ENCODE results near the gene ARL8B.
"Not testable (repeated sequence)": the region's sequence is repeated elsewhere in the genome, so short reads cannot be mapped to it uniquely, and the experiment has no call there.

ARL8B gene

DNA sequence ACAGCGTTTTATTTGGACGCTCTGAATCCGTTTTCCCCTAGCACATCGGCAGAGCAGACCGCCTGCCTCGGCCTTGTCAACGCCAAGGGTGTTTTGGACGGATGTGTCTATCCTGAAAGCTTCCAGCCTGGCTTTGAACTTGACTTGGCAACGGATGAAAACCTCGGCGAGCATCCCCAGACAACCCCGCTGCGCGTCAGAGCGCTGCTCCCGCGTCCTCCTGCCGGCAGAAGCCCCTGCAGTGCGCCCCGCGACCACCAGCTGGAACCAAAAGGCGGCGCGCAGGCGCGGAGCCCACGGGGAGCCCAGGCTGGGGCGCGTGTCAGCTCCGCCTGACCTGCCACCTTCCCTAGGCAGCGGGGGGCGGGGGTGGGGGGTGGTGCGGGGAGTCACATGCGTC lies 26.2 kb upstream of the ARL8B start:
- no peak overlapping the region for H3K4me3 ChIP-seq (ENCODE audit: low read length)
- TF ChIP-seq, protein P1, sequence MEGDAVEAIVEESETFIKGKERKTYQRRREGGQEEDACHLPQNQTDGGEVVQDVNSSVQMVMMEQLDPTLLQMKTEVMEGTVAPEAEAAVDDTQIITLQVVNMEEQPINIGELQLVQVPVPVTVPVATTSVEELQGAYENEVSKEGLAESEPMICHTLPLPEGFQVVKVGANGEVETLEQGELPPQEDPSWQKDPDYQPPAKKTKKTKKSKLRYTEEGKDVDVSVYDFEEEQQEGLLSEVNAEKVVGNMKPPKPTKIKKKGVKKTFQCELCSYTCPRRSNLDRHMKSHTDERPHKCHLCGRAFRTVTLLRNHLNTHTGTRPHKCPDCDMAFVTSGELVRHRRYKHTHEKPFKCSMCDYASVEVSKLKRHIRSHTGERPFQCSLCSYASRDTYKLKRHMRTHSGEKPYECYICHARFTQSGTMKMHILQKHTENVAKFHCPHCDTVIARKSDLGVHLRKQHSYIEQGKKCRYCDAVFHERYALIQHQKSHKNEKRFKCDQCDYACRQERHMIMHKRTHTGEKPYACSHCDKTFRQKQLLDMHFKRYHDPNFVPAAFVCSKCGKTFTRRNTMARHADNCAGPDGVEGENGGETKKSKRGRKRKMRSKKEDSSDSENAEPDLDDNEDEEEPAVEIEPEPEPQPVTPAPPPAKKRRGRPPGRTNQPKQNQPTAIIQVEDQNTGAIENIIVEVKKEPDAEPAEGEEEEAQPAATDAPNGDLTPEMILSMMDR (IDR thresholded peaks at IDR 0.05; ENCODE audit: insufficient read depth, low read depth, low read length, missing control alignments) = no peak
- no peak for DNase-seq (ENCODE audit: low read depth)

DNA sequence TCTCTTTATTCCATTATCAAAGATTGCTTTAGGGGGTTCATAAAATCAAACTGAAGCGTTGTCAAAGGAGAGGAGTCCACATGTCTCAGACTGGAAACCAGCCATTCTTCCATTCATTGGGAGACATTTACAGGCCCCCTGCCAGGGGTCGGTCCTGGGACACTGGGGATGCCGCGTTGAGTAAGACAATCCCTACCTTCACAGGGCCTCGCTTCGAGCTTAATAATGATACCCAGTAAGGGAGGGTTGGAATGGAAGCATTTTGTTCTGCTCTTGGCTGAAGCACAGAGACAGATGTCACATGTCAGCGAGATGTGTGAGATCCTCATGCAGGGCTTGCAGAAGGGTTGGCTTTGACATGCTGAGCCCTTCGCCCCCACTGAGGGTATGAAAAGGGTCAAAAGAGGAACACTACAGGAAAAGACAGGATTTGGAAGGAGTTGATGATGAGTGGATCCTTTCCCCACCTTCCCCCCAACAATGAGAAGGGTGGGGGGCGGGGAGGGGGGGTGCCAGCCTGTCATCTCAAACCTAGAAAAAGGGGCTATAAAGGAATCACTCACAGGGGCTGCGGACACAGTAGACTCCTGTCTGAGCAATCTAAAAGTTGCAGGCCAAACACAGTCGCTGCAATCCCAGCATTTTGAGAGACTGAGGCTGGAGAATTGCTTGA lies 25.6 kb upstream of the ARL8B start:
- no peak overlapping the region for H3K4me3 ChIP-seq (ENCODE audit: low read length)
- no peak for DNase-seq (ENCODE audit: low read depth)

DNA sequence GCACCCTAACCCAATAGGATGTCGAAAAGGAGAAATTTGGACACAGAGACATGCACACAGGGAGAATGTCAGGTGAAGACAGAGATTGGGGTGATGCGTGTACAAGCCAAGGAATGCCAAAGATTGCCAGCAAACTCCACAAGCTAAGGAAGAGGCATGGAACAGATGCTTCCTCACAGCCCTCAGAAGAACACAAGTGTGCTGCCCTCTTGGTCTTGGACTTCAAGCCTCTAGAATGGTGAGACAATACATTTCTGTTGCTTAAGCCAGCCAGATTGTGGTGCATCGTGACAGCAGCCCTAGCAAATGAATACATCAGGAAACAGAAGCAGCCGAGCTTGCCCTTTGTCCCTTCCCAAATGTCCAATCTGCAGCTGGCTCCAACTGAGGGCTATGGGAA lies 23.7 kb upstream of the ARL8B start:
- TF ChIP-seq, protein P1 (IDR thresholded peaks at IDR 0.05; ENCODE audit: insufficient read depth, low read depth, low read length, missing control alignments) = no peak
- DNase-seq (ENCODE audit: low read depth) = no peak
- no peak overlapping the region for H3K4me3 ChIP-seq (ENCODE audit: low read length)

More for the DNA sequence above, 25.6 kb upstream of the ARL8B start:
- TF ChIP-seq, protein P1 (IDR thresholded peaks at IDR 0.05; ENCODE audit: insufficient read depth, low read depth, low read length, missing control alignments) = no peak

DNA sequence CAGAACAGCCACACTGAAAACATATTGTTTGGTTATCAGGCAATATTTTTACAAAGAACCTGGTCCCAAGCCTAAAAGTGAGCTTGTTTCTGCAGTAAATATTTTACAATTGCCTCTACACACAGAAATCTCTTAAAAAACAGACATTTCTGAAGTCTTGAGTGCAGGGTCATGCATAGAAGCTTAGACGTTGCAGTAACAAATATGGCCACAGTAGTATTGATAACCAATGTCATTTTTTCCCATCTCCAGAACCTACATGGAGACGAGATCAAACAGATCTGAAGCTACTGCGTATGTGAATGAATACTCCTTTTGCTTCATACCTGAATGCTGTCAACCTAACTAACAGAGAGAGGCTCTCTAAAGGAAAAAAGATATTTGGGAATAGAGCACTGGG lies 19.6 kb upstream of the ARL8B start:
- no peak overlapping the region for H3K4me3 ChIP-seq (ENCODE audit: low read length)
- TF ChIP-seq, protein P1 (IDR thresholded peaks at IDR 0.05; ENCODE audit: insufficient read depth, low read depth, low read length, missing control alignments) = no peak
- no peak for DNase-seq (ENCODE audit: low read depth)

DNA sequence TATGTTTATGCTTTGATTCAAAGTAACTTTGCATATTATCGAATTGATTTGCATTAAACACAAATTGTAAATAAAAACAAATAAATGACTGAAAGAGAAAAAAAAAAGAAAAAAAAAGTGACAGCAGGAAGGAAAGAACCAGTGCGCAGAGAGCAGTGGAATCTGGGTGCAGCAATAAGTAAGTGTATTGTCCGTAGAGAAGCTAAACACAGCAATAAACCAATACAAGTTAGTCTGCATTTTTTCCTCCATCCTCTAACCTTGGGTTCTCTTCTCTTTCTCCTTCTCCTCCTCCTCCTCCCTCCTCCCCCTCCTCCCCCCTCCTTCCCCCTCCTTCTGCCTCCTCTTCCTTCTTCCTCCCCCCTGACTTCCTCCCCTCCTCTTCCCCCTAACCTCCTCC lies 18.3 kb upstream of the ARL8B start:
- TF ChIP-seq, protein P1 (IDR thresholded peaks at IDR 0.05; ENCODE audit: insufficient read depth, low read depth, low read length, missing control alignments) = no peak

DNA sequence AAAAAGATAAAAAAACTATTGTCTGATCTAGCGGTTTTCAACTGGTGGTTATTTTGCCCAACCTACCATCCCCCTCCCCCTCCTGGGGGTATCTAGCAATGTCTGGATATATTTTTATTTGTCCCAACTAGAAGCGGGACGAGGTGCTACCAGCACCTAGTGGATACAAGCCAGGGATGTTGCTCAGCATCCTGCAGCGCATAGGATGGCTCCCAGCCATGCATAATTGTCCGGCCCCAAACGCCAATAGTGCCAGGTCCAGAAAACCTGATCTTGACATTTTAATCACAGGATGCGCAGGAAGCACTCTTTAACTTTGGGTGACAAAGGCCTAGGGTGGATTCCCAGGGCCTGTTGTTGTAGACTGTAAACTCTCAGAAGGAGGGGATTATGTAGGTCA lies 17.0 kb upstream of the ARL8B start:
- TF ChIP-seq, protein P1 (IDR thresholded peaks at IDR 0.05; ENCODE audit: insufficient read depth, low read depth, low read length, missing control alignments) = no peak
- DNase-seq (ENCODE audit: low read depth) = no peak
- no peak overlapping the region for H3K4me3 ChIP-seq (ENCODE audit: low read length)

More for the DNA sequence above, 18.3 kb upstream of the ARL8B start:
- DNase-seq (ENCODE audit: low read depth) = no peak
- no peak overlapping the region for H3K4me3 ChIP-seq (ENCODE audit: low read length)

DNA sequence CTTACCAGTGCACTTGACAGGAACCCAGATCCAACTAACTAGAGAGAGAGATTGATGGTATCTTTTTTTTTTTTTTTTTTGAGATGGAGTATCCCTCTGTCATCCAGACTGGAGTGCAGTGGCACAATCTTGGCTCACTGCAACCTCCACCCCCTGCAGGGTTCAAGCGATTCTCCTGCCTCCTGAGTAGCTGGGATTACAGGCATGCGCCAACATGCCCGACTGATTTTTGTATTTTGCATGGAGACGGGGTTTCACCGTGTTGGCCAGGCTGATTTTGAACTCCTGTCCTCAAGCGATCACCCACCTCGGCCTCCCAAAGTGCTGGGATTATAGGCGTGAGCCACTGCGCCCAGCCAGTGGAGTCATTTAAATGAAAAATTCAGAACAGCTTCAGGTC lies 15.7 kb upstream of the ARL8B start:
- DNase-seq (ENCODE audit: low read depth) = not testable (repeated sequence)

DNA sequence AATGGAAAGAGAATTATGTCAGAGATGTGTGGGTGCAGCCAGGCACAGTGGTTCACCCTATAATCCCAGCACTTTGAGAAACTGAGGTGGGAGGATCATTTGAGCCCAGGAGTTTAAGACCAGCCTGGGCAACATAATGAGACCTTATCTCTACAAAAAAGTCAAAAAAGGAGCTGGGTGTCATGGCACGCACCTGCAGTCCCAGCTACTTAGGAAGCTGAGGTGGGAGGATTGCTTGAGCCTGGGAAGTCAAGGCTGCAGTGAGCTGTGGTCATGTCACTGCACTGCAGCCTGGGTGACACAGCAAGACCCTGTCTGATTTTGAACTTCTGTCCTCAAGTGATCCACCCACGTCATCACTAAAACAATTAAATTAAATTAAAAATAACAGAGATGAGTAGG lies 15.2 kb upstream of the ARL8B start:
- DNase-seq (ENCODE audit: low read depth); H3K4me3 ChIP-seq (ENCODE audit: low read length): not testable (repeated sequence)

More for the DNA sequence above, 15.7 kb upstream of the ARL8B start:
- not testable (repeated sequence) for H3K4me3 ChIP-seq (ENCODE audit: low read length)
